Peyer's patch (tissue), 4 donors: ENCODE results near the gene AKT2. TPM values are rescaled to one million over a fixed set of nuclear protein-coding genes. Genes with fewer than 3 reads are reported as not detected.

Experiments
- DNase-seq, 3 donors: peaks; one replicate each; pipeline ENCODE4 v3.0.0-alpha.2; 2017 to 2019
- H3K27ac ChIP-seq, 4 donors: fragments of 200-600 bp; sonication (generic); one replicate each; pipeline ENCODE4 v1.5.1; 2016 to 2019
- H3K27me3 ChIP-seq, 2 donors: fragments of 200-600 bp; sonication (generic); one replicate each; pipeline ENCODE4 v1.5.1; 2019
- H3K36me3 ChIP-seq, 3 donors: fragments of 200-600 bp; sonication (generic); one replicate each; pipeline ENCODE4 v1.5.1; 2016 to 2019
- H3K4me1 ChIP-seq, 4 donors: fragments of 200-600 bp; sonication (generic); one replicate each; pipeline ENCODE4 v1.5.1; 2016 to 2019
- H3K4me3 ChIP-seq, 4 donors: fragments of 200-600 bp; sonication (generic); 1 replicate in 3 of 4; 2 replicates in 1 of 4; pipeline ENCODE4 v1.5.1; 2016 to 2019; ENCODE audit warnings: mild to moderate bottlenecking in 1 of 4
- H3K9me3 ChIP-seq, 4 donors: fragments of 200-600 bp; sonication (generic); one replicate each; pipeline ENCODE4 v1.5.1; 2016 to 2019; ENCODE audit warnings: mild to moderate bottlenecking in 1 of 4
- POLR2A ChIP-seq, 2 donors: fragments of 450-650 bp; IDR thresholded peaks; one replicate each; pipeline ENCODE4 v1.5.1; 2017; ENCODE audit warnings: antibody characterized with exemption in 2 of 2, mild to moderate bottlenecking in 2 of 2, moderate library complexity in 2 of 2
- total RNA-seq, 4 donors: library from RNA; depleted of rRNA; stranded (reverse); fragments of >200 nt; gene quantifications; one replicate each; pipeline ENCODE4 v1.1.0, GENCODE V29; 2016
- TF ChIP-seq, protein P1 (sequence below), 6 experiments: fragments of 450-650 bp in 4 of 6; fragments of 200-600 bp in 2 of 6; sonication (generic) in 1 of 6; IDR thresholded peaks; one replicate each; pipeline ENCODE4 v1.5.1; 2017 to 2019; ENCODE audit warnings: antibody characterized with exemption in 6 of 6, mild to moderate bottlenecking in 3 of 6, moderate library complexity in 1 of 6

The AKT2 gene
- total RNA-seq, 4 donors from 2014 or later: 67.1 to 146 (median 100) TPM

DNA sequence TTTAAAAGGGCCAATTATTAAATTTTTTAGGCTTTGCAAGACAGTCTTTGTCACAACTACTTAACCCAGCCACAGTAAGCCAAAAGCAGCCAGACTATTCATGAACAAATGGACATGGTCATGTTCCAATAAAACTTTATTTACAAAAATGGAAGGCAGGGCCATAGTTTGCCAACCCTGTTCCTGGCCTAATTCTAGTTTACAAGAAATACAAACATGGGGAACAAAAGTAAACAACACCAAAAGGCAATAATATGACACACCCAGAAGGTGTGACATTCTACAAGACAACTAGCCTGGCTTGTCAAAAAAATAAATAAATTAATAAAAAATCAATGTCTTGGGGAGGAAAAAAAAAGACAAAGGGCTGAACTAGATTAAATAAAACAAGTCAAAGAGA is 33.9 kb downstream of the AKT2 start:
- DNase-seq: no peak
- peaks cover 0 to 49% (median 0%) of the 10 kb centered on the region in 3 donors for H3K36me3 ChIP-seq
- H3K27me3 ChIP-seq: no peaks in the 10 kb centered on the region
- no peak for TF ChIP-seq POLR2A (IDR thresholded peaks at IDR 0.05)
- TF ChIP-seq, protein P1, sequence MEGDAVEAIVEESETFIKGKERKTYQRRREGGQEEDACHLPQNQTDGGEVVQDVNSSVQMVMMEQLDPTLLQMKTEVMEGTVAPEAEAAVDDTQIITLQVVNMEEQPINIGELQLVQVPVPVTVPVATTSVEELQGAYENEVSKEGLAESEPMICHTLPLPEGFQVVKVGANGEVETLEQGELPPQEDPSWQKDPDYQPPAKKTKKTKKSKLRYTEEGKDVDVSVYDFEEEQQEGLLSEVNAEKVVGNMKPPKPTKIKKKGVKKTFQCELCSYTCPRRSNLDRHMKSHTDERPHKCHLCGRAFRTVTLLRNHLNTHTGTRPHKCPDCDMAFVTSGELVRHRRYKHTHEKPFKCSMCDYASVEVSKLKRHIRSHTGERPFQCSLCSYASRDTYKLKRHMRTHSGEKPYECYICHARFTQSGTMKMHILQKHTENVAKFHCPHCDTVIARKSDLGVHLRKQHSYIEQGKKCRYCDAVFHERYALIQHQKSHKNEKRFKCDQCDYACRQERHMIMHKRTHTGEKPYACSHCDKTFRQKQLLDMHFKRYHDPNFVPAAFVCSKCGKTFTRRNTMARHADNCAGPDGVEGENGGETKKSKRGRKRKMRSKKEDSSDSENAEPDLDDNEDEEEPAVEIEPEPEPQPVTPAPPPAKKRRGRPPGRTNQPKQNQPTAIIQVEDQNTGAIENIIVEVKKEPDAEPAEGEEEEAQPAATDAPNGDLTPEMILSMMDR (IDR thresholded peaks at IDR 0.05): no peak
- no peak overlapping the region for H3K4me3 ChIP-seq
- H3K27ac ChIP-seq: no peak overlapping the region
- H3K4me1 ChIP-seq: peaks cover 0 to 14% (median 0%) of the 10 kb centered on the region in 4 donors
- H3K9me3 ChIP-seq: no peaks in the 10 kb centered on the region

DNA sequence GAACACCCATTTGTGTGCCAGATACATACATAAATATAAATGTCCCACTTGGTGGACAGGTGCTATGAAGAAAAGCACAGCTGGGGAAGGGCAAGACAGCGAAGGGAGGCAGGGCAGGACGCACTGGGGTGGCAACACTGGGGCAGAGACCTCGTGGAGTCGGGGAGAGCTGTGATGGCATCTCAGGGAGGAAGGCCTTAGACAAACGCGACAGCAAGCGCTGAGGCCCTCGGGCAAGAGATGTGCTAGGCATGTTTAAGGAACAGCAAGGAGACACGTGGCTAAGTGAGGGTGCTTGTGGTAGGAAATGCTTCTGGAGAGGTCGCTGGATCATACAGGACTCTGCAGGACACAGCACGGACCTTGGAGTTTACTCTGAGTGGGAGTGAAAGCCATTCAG is 35.4 kb downstream of the AKT2 start:
- Histone ChIP-seq H3K36me3 (peaks cover 0 to 34% (median 0%) of the 10 kb centered on the region in 3 donors), H3K4me3 (no peak overlapping the region), H3K4me1 (peaks cover 0 to 14% (median 0%) of the 10 kb centered on the region in 4 donors), H3K27ac (no peak overlapping the region), H3K9me3 (no peaks in the 10 kb centered on the region), H3K27me3 (no peaks in the 10 kb centered on the region)
- TF ChIP-seq, protein P1 (IDR thresholded peaks at IDR 0.05): no peak
- no peak for TF ChIP-seq POLR2A (IDR thresholded peaks at IDR 0.05)
- DNase-seq: no peak

DNA sequence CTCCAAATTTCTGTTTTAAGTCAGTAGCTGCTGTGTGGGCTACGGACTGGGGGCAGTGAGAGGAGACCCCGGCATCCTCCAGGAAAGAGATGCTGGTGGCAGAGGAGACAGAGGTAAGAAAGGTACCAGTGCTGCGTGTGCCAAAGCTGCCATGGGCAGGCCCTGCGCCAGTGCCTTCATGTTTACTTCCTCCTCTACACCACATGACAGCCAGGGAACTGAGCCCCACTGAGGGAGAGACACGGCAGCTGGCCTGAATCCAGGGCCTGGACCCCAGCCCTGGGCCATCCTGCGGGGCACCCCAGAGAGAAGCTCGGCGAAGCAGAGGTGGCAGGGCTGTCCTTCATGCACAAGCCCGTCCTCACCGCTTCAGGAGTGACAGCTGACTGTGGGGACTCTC is 35.9 kb downstream of the AKT2 start:
- TF ChIP-seq POLR2A (IDR thresholded peaks at IDR 0.05): no peak
- TF ChIP-seq, protein P1 (IDR thresholded peaks at IDR 0.05): no peak
- Histone ChIP-seq H3K9me3 (no peaks in the 10 kb centered on the region), H3K4me3 (no peak overlapping the region), H3K27me3 (no peaks in the 10 kb centered on the region), H3K36me3 (peaks cover 0 to 28% (median 0%) of the 10 kb centered on the region in 3 donors), H3K4me1 (peaks cover 0 to 9% (median 0%) of the 10 kb centered on the region in 4 donors), H3K27ac (no peak overlapping the region)
- no peak for DNase-seq

DNA sequence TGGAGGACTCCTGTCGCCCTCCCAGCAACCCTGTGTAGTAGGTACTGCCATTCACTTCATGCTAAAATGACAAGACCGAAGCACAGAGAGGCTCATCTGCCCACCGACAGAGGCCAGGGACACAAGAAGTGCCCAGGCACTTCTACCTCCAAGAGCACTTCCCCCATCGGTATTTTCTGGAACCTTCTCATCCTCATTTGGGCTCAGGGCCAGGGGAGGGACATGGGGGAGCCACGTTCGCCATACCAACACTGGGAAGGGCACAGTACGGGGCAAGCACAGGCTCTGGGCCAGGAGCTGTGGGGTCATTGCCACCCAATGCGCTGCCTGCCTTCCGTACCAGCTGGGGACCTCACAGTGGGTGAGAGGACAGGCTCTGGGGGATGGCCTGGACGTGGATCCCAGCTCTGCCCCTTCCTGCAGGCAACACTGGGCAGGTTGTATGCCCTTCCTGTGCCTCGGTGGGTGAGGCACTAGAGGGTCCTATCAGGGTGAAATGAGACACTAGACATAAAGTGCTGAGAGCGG is 37.3 kb downstream of the AKT2 start:
- H3K9me3 ChIP-seq: no peaks in the 10 kb centered on the region
- DNase-seq: no peak
- TF ChIP-seq POLR2A (IDR thresholded peaks at IDR 0.05): no peak
- TF ChIP-seq, protein P1 (IDR thresholded peaks at IDR 0.05): no peak
- peaks cover 0 to 22% (median 0%) of the 10 kb centered on the region in 3 donors for H3K36me3 ChIP-seq
- no peak overlapping the region for H3K27ac ChIP-seq
- no peaks in the 10 kb centered on the region for H3K4me1 ChIP-seq
- H3K4me3 ChIP-seq: no peak overlapping the region
- no peaks in the 10 kb centered on the region for H3K27me3 ChIP-seq

DNA sequence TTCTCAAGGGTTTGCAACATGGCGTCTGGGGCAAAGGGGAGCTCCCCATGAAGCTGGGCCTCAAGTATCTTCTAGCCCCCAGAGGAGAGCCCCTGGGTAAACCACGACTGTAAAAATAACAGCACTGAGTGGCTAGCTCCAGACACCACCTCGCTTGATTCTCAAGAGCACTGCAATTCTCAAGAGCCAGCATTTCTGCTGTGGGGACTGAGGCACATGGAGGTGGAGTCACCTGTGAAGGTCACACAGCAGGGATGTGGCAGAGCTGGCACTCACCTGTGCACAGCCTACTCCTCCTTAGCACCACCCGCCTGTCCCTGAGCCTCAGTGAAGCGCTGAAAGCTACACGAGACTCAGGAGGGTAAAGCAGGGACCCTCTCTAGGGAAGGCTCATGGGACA is 38.0 kb downstream of the AKT2 start:
- no peaks in the 10 kb centered on the region for H3K4me1 ChIP-seq
- H3K4me3 ChIP-seq: no peak overlapping the region
- DNase-seq: no peak
- no peaks in the 10 kb centered on the region for H3K27me3 ChIP-seq
- no peaks in the 10 kb centered on the region for H3K9me3 ChIP-seq
- peaks cover 0 to 22% (median 0%) of the 10 kb centered on the region in 3 donors for H3K36me3 ChIP-seq
- no peak for TF ChIP-seq POLR2A (IDR thresholded peaks at IDR 0.05)
- TF ChIP-seq, protein P1 (IDR thresholded peaks at IDR 0.05): no peak
- H3K27ac ChIP-seq: no peak overlapping the region
